ENCODE data around the gene DPP4.

DPP4 gene

GRCh38 chr2:162084536-162084935 is 10.5 kb upstream of the DPP4 start:
- DNase-seq (ENCODE audit: low spot score), result no peak
- ATAC-seq (ENCODE audit: low read depth), result no peak
- Histone ChIP-seq H3K36me3 (ENCODE audit: low read depth) (no peaks in the 10 kb centered on the region), H3K9me3 (ENCODE audit: severe bottlenecking) (peaks cover 1% of the 10 kb centered on the region), H3K27me3 (ENCODE audit: insufficient read depth, poor library complexity, severe bottlenecking) (no peaks in the 10 kb centered on the region), H3K4me3 (ENCODE audit: severe bottlenecking) (no peak overlapping the region), H3K4me1 (ENCODE audit: insufficient read depth, poor library complexity, severe bottlenecking) (peaks cover 24% of the 10 kb centered on the region), H3K27ac (ENCODE audit: poor library complexity, severe bottlenecking) (peak overlapping the region; percentile 67)
- TF ChIP-seq, protein P1, sequence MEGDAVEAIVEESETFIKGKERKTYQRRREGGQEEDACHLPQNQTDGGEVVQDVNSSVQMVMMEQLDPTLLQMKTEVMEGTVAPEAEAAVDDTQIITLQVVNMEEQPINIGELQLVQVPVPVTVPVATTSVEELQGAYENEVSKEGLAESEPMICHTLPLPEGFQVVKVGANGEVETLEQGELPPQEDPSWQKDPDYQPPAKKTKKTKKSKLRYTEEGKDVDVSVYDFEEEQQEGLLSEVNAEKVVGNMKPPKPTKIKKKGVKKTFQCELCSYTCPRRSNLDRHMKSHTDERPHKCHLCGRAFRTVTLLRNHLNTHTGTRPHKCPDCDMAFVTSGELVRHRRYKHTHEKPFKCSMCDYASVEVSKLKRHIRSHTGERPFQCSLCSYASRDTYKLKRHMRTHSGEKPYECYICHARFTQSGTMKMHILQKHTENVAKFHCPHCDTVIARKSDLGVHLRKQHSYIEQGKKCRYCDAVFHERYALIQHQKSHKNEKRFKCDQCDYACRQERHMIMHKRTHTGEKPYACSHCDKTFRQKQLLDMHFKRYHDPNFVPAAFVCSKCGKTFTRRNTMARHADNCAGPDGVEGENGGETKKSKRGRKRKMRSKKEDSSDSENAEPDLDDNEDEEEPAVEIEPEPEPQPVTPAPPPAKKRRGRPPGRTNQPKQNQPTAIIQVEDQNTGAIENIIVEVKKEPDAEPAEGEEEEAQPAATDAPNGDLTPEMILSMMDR (IDR thresholded peaks at IDR 0.05; ENCODE audit: poor library complexity, severe bottlenecking), result no peak

DNA sequence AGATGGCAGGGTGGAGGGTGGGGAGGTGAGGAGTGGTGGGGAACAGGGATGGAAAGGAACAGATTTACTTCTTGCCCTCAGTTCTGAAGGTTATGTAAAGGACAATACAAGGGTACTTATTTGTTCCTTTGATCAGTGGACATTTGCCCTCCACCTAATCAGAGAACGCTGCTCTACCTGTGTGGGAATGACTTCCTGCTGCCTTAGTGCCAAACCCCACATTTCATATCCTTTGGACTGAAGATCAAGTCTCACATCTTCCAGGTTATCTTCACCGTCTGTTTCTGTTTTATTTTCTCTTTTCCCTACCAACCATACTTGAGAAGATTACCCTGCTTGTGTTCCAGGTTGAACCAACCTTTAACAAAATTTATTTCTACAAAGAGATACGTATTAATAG is 8.7 kb upstream of the DPP4 start:
- peaks cover 24% of the 10 kb centered on the region for H3K4me1 ChIP-seq (ENCODE audit: insufficient read depth, poor library complexity, severe bottlenecking)
- H3K9me3 ChIP-seq (ENCODE audit: severe bottlenecking), result peaks cover 10% of the 10 kb centered on the region
- no peaks in the 10 kb centered on the region for H3K27me3 ChIP-seq (ENCODE audit: insufficient read depth, poor library complexity, severe bottlenecking)
- no peak for ATAC-seq (ENCODE audit: low read depth)
- H3K4me3 ChIP-seq (ENCODE audit: severe bottlenecking), result no peak overlapping the region
- H3K27ac ChIP-seq (ENCODE audit: poor library complexity, severe bottlenecking), result no peak overlapping the region
- H3K36me3 ChIP-seq (ENCODE audit: low read depth), result no peaks in the 10 kb centered on the region
- DNase-seq (ENCODE audit: low spot score), result no peak
- TF ChIP-seq, protein P1 (IDR thresholded peaks at IDR 0.05; ENCODE audit: poor library complexity, severe bottlenecking), result no peak

GRCh38 chr2:162082036-162082435 is 8.0 kb upstream of the DPP4 start:
- Histone ChIP-seq H3K36me3 (ENCODE audit: low read depth) (no peaks in the 10 kb centered on the region), H3K27ac (ENCODE audit: poor library complexity, severe bottlenecking) (no peak overlapping the region), H3K27me3 (ENCODE audit: insufficient read depth, poor library complexity, severe bottlenecking) (no peaks in the 10 kb centered on the region), H3K9me3 (ENCODE audit: severe bottlenecking) (peaks cover 10% of the 10 kb centered on the region), H3K4me3 (ENCODE audit: severe bottlenecking) (no peak overlapping the region), H3K4me1 (ENCODE audit: insufficient read depth, poor library complexity, severe bottlenecking) (peaks cover 24% of the 10 kb centered on the region)
- ATAC-seq (ENCODE audit: low read depth), result no peak
- DNase-seq (ENCODE audit: low spot score), result no peak
- TF ChIP-seq, protein P1 (IDR thresholded peaks at IDR 0.05; ENCODE audit: poor library complexity, severe bottlenecking), result no peak

GRCh38 chr2:162079514-162079913 is 5.5 kb upstream of the DPP4 start:
- DNase-seq (ENCODE audit: low spot score), result no peak
- H3K4me3 ChIP-seq (ENCODE audit: severe bottlenecking), result no peak overlapping the region
- H3K4me1 ChIP-seq (ENCODE audit: insufficient read depth, poor library complexity, severe bottlenecking), result peaks cover 2% of the 10 kb centered on the region
- H3K36me3 ChIP-seq (ENCODE audit: low read depth), result no peaks in the 10 kb centered on the region
- H3K9me3 ChIP-seq (ENCODE audit: severe bottlenecking), result peaks cover 10% of the 10 kb centered on the region
- no peaks in the 10 kb centered on the region for H3K27me3 ChIP-seq (ENCODE audit: insufficient read depth, poor library complexity, severe bottlenecking)
- no peak overlapping the region for H3K27ac ChIP-seq (ENCODE audit: poor library complexity, severe bottlenecking)
- TF ChIP-seq, protein P1 (IDR thresholded peaks at IDR 0.05; ENCODE audit: poor library complexity, severe bottlenecking), result no peak
- ATAC-seq (ENCODE audit: low read depth), result no peak

- peaks cover 10% of the 10 kb centered on the region for H3K9me3 ChIP-seq (ENCODE audit: severe bottlenecking)
- no peak overlapping the region for H3K27ac ChIP-seq (ENCODE audit: poor library complexity, severe bottlenecking)
- H3K4me3 ChIP-seq (ENCODE audit: severe bottlenecking), result no peak overlapping the region
- ATAC-seq (ENCODE audit: low read depth) (0 out of 3 replicates have a peak, but pooled peaks have one; percentile 7), DNase-seq (ENCODE audit: low spot score) (no peak)
- TF ChIP-seq, protein P1 (IDR thresholded peaks at IDR 0.05; ENCODE audit: poor library complexity, severe bottlenecking), result no peak
- no peaks in the 10 kb centered on the region for H3K36me3 ChIP-seq (ENCODE audit: low read depth)
- H3K27me3 ChIP-seq (ENCODE audit: insufficient read depth, poor library complexity, severe bottlenecking), result no peaks in the 10 kb centered on the region
- no peaks in the 10 kb centered on the region for H3K4me1 ChIP-seq (ENCODE audit: insufficient read depth, poor library complexity, severe bottlenecking)
These were observed 1.7 kb upstream of the DPP4 start for GRCh38 chr2:162075689-162076132.

Data from RWPE2 (cell line).